T-helper 2 cell treated with Interferon-gamma antibody and Interleukin-4, amounts not matched to agents 5 μg/mL and 100 μg/mL, for 36 hours (primary cell): ENCODE data around the gene CDH15.

ENCODE experiments used
- DNase-seq: peaks from one replicate; pipeline ENCODE4 v3.0.0; 2021; ENCODE audit warnings: low spot score
- H3K27ac Mint-ChIP-seq: one replicate; pipeline ENCODE4 v1.8.0; 2021; ENCODE audit warnings: mild to moderate bottlenecking, mixed read lengths
- H3K27me3 Mint-ChIP-seq: one replicate; pipeline ENCODE4 v1.8.0; 2021; ENCODE audit warnings: low read depth, mixed read lengths
- H3K36me3 Mint-ChIP-seq: one replicate; pipeline ENCODE4 v1.8.0; 2021; ENCODE audit warnings: low read depth, mixed read lengths
- H3K4me1 Mint-ChIP-seq: one replicate; pipeline ENCODE4 v1.8.0; 2021; ENCODE audit warnings: low read depth, mixed read lengths
- H3K4me3 Mint-ChIP-seq: one replicate; pipeline ENCODE4 v1.8.0; 2022; ENCODE audit warnings: mild to moderate bottlenecking, moderate library complexity, mixed read lengths
- H3K9me3 Mint-ChIP-seq: one replicate; pipeline ENCODE4 v1.8.0; 2021; ENCODE audit warnings: mixed read lengths

CDH15 gene

DNA sequence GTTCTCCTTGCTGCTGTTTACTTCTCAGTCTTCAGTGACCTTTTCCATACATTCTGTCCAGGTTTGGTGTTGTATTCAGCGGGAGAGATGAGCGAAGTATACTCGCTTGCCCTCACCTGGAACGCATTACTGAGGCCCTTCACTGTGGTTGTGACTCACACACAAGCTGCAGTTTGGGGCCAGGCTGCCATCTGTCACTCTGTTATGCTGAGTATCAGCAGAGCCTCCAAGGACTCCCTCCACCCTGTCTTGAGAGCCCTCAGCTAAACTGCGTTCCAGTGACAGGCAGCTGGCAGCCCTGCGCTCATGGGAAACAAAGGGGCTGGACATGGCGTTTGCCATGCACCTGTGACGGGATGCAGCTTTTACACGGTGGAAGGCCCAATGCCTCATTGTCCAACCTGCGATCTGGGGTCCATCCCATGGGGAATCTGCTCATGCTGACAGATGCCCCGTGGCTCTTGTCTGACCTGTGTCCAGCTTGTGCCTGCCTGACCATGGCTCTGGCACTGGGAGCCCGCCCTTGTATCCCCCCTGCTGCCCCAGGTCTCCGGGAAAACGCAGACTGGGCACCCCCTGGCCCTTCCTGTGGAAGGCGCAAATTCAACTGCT is 39.5 kb downstream of the CDH15 start:
- DNase-seq: no peak
- Mint-ChIP-seq H3K36me3 (no peaks in the 10 kb centered on the region), H3K27ac (no peak overlapping the region), H3K4me1 (no peaks in the 10 kb centered on the region), H3K4me3 (no peak overlapping the region), H3K27me3 (no peaks in the 10 kb centered on the region), H3K9me3 (no peaks in the 10 kb centered on the region)

DNA sequence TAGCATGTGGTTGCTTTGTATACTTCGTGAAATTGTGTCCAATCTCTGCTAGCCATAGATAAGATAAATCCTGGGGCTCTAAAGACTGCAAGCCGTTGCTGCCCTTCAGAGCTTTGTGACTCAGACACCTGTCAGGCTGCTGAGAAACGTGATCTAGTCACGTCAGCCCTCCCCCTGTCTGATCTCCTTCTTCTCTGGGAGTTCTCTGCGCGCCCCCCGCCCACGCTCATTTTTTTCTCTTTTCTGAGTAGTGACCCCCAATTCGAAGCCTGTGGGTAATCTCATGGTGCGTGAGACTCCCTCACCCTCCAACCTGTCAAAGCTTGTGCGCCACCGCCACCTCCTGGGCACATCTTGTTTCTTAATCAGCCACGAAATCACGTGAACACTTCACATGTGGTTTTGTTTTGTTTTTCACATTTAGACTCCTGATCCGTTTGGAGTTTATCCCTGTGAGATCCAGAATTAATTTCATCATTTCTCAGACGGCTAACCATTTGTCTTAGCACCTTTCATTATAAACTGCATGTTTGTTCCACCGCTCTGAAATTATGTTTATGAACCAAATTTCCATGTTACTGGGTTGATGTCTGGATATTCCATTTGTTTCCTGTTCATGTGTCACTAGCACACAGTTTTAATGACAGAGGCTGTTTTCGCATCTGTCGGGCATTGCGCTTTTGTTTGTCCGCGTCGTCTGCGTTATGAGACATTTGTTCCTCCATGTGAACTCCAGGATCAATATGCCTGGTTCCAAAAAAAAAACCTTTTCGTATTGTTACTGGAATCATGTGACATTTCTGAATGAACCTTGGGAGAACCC is 45.0 kb downstream of the CDH15 start:
- H3K4me3 Mint-ChIP-seq: peak overlapping the region; percentile 88
- peaks cover 13% of the 10 kb centered on the region for H3K4me1 Mint-ChIP-seq
- H3K9me3 Mint-ChIP-seq: no peaks in the 10 kb centered on the region
- peaks cover under 1% of the 10 kb centered on the region for H3K36me3 Mint-ChIP-seq
- peaks cover 3% of the 10 kb centered on the region for H3K27me3 Mint-ChIP-seq
- peak overlapping the region; percentile 90 for H3K27ac Mint-ChIP-seq
- peak; percentile 67 for DNase-seq

DNA sequence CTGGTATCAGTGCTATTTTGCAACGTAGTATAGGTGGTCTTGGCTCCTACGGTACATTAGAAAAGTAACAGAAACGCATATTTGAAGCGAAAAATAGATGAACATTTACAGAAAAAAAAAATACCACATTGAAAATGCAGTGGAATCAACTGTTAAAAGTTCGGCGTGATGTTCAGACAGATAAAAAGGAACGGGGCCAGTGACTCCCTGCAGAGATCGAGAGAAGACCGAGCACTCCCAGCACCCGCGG is 45.5 kb downstream of the CDH15 start:
- peaks cover 3% of the 10 kb centered on the region for H3K27me3 Mint-ChIP-seq
- H3K9me3 Mint-ChIP-seq: no peaks in the 10 kb centered on the region

DNA sequence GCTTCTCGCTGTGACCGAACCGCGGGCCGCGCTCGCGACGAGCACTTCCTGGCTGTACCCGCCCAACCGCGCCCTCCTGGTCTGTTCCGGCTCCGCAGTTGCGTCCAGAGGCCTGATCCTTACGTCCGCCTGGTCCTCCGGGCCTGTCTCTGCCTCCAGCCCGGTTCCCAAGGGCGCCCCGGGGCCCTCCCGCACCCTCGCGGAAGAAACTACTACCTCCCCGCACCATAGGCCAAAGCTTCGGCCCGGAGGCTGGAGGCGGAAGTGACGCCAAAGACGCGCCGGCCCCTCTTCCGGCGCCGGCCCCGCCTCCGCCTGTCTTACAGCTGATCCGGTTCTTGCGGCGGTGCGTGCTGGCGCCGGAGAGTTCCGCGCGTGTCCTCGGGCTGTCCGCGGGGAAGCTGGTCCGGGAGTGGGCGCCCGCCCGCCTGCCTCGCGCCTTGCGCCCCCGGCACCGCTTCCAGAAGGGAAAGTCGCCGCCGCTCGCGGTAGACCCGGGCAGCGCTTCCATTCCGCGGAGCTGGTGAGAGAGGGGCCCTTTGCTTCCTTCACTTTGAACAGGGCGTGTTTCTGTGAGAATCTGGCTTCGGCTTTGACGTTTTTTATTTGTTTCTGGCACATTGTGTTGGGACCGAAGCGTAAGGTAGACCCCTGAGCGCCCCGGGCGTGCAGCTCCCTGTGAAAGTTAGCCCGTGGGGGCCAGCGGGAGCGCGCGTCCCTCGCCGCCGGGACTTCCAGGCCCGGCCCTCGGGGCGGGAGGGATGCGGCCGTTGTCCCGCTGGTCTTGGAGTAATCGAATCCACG is 46.0 kb downstream of the CDH15 start, which contains the start of gene ZNF778:
Gene ZNF778 (plus strand): TSS at position 316 of the 804 bp plus-strand sequence. CDS start 3,425 bp downstream, outside the sequence.
- Mint-ChIP-seq H3K4me3 (peak within 1 kb of the TSS; percentile 88), H3K36me3 (peaks cover 4% of the 10 kb centered on the region), H3K27me3 (peaks cover 3% of the 10 kb centered on the region), H3K4me1 (peaks cover 13% of the 10 kb centered on the region), H3K9me3 (no peaks in the 10 kb centered on the region), H3K27ac (peak within 1 kb of the TSS; percentile 90)
- DNase-seq: peak; percentile 85

More for the DNA sequence above, 45.5 kb downstream of the CDH15 start:
- Mint-ChIP-seq H3K4me3 (peak overlapping the region; percentile 88), H3K27ac (peak overlapping the region; percentile 90), H3K36me3 (peaks cover 2% of the 10 kb centered on the region), H3K4me1 (peaks cover 13% of the 10 kb centered on the region)
- no peak for DNase-seq

DNA sequence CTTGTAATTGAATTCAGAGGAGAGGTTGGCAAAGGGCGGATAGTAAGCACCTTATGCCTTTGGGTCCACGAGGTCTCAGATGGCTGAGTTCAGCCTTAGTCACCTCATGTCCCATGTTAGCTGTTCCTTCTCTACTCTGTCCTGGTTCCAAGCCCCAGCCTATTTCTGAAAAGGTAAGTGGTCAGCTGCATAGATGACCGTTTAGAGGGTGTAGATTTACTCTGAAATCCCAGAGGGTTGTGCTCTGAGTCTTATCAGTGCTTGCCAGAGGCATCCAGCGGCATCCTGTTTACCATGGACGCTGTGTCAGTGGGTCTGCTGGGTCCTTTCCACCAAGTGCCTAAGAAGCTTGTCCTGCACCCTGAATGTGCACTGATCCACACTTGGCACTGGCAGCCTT is 47.8 kb downstream of the CDH15 start:
- H3K36me3 Mint-ChIP-seq: peaks cover 13% of the 10 kb centered on the region
- DNase-seq: no peak
- peaks cover 13% of the 10 kb centered on the region for H3K4me1 Mint-ChIP-seq
- H3K9me3 Mint-ChIP-seq: no peaks in the 10 kb centered on the region
- peak overlapping the region; percentile 69 for H3K4me3 Mint-ChIP-seq
- H3K27me3 Mint-ChIP-seq: peaks cover 3% of the 10 kb centered on the region
- peak overlapping the region; percentile 60 for H3K27ac Mint-ChIP-seq

DNA sequence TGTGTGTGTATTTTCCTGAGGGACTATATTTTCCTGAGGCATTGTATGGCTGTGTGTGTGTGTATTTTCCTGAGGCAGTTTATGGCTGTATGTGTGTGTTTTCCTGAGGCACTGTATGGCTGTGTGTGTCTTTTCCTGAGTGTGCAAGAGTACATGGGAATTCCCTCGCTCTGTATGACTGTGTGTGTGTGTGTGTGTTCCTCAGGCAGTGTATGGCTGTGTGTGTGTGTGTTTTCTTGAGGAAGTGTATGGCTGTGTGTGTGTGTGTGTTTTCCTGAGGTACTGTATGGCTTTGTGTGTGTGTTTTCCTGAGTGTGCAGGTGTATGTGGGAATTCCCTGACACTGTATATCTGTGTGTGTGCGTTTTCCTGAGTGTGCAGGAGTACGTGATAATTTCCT is 50.1 kb downstream of the CDH15 start:
- no peak for DNase-seq
- Mint-ChIP-seq H3K4me1 (peaks cover 8% of the 10 kb centered on the region), H3K27me3 (no peaks in the 10 kb centered on the region), H3K4me3 (no peak overlapping the region), H3K9me3 (peaks cover 8% of the 10 kb centered on the region), H3K36me3 (peaks cover 31% of the 10 kb centered on the region), H3K27ac (no peak overlapping the region)

DNA sequence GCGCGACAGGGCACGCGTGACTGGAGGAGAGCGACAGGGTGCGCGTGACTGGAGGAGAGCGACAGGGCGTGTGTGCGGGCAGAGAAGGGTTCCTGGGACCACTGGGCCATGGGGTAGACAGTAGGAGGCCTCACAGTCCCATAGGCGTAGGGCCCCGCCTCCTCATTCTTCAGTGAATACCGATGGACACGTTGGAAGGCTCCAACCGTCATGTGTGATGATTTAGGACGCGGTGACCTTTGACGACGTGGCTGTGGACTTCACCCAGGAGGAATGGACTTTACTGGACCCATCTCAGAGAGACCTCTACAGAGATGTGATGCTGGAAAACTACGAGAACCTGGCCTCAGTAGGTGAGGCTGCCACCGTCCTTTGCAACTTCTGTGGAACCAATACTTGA is 51.4 kb downstream of the CDH15 start:
- Mint-ChIP-seq H3K27ac (no peak overlapping the region), H3K4me3 (no peak overlapping the region), H3K36me3 (peaks cover 44% of the 10 kb centered on the region), H3K27me3 (no peaks in the 10 kb centered on the region), H3K9me3 (peaks cover 20% of the 10 kb centered on the region), H3K4me1 (peaks cover 5% of the 10 kb centered on the region)
- DNase-seq: no peak

DNA sequence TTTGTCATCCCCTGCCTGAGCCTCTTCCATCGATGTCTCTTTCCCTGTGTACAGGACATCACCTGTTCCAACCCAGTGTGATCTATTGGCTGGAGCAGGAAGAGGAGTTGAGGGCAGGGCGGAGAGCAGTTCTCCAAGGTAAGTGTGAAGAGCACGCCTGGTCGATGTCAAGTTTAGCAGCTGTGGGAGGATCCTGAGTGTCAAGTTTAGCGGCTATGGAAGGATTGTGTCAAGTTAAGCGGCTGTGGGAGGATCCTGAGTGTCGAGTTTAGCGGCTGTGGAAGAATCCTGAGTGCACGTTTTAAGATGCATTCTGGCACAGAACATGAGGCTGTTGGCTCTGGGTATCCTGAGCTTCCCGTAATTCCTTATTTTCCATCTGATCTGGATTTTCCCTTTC is 53.1 kb downstream of the CDH15 start:
- peaks cover 33% of the 10 kb centered on the region for H3K9me3 Mint-ChIP-seq
- no peak for DNase-seq
- peaks cover 58% of the 10 kb centered on the region for H3K36me3 Mint-ChIP-seq
- no peak overlapping the region for H3K4me3 Mint-ChIP-seq
- H3K27me3 Mint-ChIP-seq: no peaks in the 10 kb centered on the region
- no peaks in the 10 kb centered on the region for H3K4me1 Mint-ChIP-seq
- H3K27ac Mint-ChIP-seq: no peak overlapping the region

DNA sequence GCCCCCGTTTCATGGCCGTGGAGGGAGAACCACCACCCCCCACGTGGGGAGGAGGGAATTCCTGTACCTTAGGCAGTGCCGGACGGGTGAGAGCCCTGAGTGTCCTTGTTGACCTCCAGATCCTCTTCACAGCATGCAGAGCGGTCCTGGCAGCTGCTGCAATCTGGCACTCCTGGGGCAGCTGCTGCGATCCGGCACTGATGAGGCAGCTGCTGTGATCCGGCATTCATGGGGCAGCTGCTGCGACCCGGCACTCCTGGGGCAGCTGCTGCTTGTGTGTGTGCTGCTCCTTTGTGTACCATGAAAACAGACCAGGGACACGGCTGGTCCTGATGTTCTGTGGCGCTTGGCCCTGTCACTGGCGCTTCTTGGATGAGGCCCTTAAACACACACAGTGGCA is 58.7 kb downstream of the CDH15 start:
- no peak overlapping the region for H3K27ac Mint-ChIP-seq
- no peaks in the 10 kb centered on the region for H3K27me3 Mint-ChIP-seq
- no peak for DNase-seq
- H3K9me3 Mint-ChIP-seq: peaks cover 46% of the 10 kb centered on the region
- H3K4me1 Mint-ChIP-seq: no peaks in the 10 kb centered on the region
- no peak overlapping the region for H3K4me3 Mint-ChIP-seq
- H3K36me3 Mint-ChIP-seq: peaks cover 80% of the 10 kb centered on the region

DNA sequence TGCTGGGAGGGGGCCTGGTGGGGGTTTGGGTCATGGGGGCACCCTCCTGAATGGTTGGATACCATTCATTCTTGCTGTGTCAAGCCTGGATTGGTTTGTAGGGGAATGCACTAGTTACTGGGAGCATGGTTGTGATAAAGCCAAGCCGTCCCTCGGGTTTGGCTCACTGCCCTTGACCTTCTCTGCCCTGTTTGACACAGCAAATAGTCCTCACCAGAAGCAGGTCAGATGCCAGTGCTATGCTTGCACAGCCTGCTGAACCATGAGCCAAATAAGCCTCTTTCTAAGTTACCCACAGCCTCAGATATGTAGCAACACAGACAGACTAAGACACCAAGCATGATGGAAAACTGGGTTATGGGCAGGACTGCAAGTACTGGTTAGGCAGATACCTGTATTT is 60.6 kb downstream of the CDH15 start:
- H3K9me3 Mint-ChIP-seq: peaks cover 34% of the 10 kb centered on the region
- no peak overlapping the region for H3K27ac Mint-ChIP-seq
- H3K27me3 Mint-ChIP-seq: no peaks in the 10 kb centered on the region
- H3K4me3 Mint-ChIP-seq: no peak overlapping the region
- no peak for DNase-seq
- no peaks in the 10 kb centered on the region for H3K4me1 Mint-ChIP-seq
- peaks cover 63% of the 10 kb centered on the region for H3K36me3 Mint-ChIP-seq

DNA sequence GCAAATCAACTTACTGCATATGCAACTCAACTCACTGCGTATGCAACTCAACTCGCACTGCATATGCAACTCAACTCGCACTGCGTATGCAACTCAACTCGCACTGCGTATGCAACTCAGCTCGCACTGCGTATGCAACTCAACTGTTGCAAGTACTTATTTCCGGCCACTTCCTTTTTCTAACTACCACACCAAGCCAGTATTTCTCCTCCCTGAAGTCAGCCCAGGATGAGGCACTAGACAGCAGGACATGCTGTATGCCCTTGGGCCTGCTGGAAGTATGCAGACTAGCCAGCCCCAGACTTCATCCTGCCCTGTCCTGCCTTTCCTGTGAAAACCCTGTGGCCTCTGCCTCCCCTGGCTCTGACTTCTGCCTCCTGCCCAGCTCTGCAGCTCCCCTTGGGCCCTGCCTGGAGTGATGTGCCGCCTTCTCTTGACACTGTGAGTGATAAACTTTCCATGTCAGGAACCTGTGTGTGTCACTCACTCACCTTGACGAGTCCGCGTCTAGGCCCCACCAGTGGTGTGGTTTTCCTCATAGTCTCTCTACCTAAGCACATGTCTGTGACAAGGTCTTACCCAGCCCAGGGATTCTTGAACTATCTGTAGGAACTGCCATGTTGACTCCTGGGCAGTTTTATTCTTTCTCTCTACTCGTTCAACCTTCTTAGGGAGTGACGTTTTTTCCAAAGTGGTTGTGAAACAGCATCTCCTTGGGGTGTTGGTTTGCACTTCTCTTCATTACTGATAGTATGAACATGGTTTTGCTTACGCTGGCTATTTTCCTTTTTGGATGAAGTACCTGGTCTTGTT is 62.3 kb downstream of the CDH15 start:
- H3K27ac Mint-ChIP-seq: no peak overlapping the region
- no peaks in the 10 kb centered on the region for H3K27me3 Mint-ChIP-seq
- H3K36me3 Mint-ChIP-seq: peaks cover 45% of the 10 kb centered on the region
- H3K4me3 Mint-ChIP-seq: no peak overlapping the region
- no peak for DNase-seq
- H3K9me3 Mint-ChIP-seq: peaks cover 18% of the 10 kb centered on the region
- no peaks in the 10 kb centered on the region for H3K4me1 Mint-ChIP-seq

DNA sequence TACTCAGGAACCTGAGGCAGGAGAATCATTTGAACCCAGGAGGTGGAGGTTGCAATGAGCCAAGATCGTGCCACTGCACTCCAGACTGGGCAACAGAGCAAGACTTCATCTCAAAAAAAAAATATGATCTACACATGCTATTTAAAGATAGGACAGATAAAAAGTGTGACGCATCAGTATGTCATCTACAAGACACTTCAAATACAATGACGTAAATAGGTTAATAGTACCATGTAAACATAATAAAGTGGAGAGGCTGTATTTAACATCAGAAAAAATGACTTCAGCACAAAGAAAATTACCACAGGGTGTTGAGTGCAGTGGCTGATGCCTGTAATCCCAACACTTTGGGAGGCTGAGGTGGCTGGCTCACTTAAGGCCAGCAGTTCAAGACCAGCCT is 66.2 kb downstream of the CDH15 start:
- Mint-ChIP-seq H3K27ac (no peak overlapping the region), H3K27me3 (no peaks in the 10 kb centered on the region), H3K9me3 (peaks cover 10% of the 10 kb centered on the region), H3K4me3 (no peak overlapping the region), H3K36me3 (peaks cover 15% of the 10 kb centered on the region), H3K4me1 (peaks cover 3% of the 10 kb centered on the region)
- no peak for DNase-seq

DNA sequence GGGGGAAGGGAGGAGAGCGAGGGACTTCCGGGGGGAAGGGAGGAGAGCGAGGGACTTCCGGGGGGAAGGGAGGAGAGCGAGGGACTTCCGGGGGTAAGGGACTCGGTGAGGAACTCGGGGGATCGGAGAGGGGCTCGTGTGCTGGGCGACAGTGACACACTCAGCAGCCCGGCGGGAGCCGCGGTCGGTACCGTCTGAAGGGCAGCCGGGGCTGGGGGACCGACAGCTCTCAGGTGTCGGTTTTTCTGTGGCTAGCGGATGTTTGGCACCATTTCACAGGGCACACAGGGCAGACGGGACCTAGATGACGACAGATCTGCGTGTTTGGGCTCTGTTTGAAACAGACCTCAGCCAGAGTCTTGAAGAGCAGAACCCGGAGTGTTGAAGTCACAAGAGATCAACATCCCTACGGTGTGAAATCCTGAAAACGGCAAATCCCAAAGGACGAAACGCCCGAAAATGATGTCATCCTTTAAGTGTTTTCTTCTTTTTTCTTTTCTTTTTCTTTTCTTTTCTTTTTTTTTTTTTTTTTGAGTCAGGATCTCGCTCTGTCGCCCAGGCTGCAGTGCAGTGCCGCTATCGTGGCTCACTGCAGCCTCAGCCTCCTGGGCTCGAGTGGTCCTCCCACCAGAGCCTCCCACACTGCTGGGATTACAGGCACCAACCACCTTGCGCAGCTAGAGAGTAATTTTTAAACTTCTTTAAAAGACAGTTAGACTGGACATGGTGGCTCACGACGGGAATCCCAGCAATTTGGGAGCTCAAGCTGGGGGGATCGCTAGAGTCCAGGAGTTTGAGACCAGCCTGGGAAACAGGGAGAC is 69.8 kb downstream of the CDH15 start:
- peak; percentile 75 for DNase-seq
- Mint-ChIP-seq H3K27me3 (no peaks in the 10 kb centered on the region), H3K9me3 (no peaks in the 10 kb centered on the region), H3K4me3 (peak overlapping the region; percentile 99), H3K36me3 (no peaks in the 10 kb centered on the region), H3K27ac (peak overlapping the region; percentile 99), H3K4me1 (peaks cover 6% of the 10 kb centered on the region)
